A673 (cell line): Measurements from ENCODE around the gene CANX. TPM values are rescaled to one million over a fixed set of nuclear protein-coding genes. Genes with fewer than 3 reads are reported as not detected.

Source experiments
- BruUV-seq: library from RNA; stranded (reverse); fragments of 400-500 nt; replicated peaks from 2 replicates; lab custom pipeline; 2021; lab: Mats Ljungman, UMichigan
- CTCF ChIA-PET: fragments of 300-600 bp; sonication (Branson Sonifier 250); formaldehyde crosslinking; loops from one replicate; lab custom pipeline; 2022; ENCODE audit warnings: antibody characterized with exemption; lab: Charles Lee
- POLR2A ChIA-PET: fragments of 300-600 bp; sonication (Branson Sonifier 250); formaldehyde crosslinking; loops from one replicate; lab custom pipeline; 2022; ENCODE audit warnings: antibody characterized with exemption; ENCODE audit not compliant: low non-redundant PET; lab: Charles Lee
- DNase-seq: peaks from one replicate; pipeline ENCODE4 v3.0.0-alpha.2; 2015; ENCODE audit warnings: low spot score
- H3K27ac ChIP-seq: fragments of 200-600 bp; sonication (generic); 2 replicates; pipeline ENCODE4 v1.5.1; 2016; ENCODE audit warnings: mixed run types, low read depth, mild to moderate bottlenecking, mixed read lengths, antibody characterized with exemption, low read length; ENCODE audit not compliant: poor library complexity, severe bottlenecking
- H3K27me3 ChIP-seq: fragments of 200-600 bp; sonication (generic); replicated peaks from 2 replicates; pipeline ENCODE4 v1.6.1; 2017; ENCODE audit warnings: mixed run types, low read depth, mild to moderate bottlenecking, mixed read lengths, antibody characterized with exemption, low read length; ENCODE audit not compliant: insufficient read depth, poor library complexity
- H3K36me3 ChIP-seq: fragments of 200-600 bp; sonication (generic); 2 replicates; pipeline ENCODE4 v1.6.1; 2016; ENCODE audit warnings: mixed run types, mild to moderate bottlenecking, mixed read lengths, antibody characterized with exemption, low read length; ENCODE audit not compliant: insufficient read depth, poor library complexity, severe bottlenecking
- H3K4me1 ChIP-seq: fragments of 200-600 bp; sonication (generic); 2 replicates; pipeline ENCODE4 v1.6.1; 2017; ENCODE audit warnings: mixed run types, mild to moderate bottlenecking, mixed read lengths, antibody characterized with exemption, low read length; ENCODE audit not compliant: insufficient read depth, poor library complexity, severe bottlenecking
- H3K4me3 ChIP-seq: fragments of 200-600 bp; sonication (generic); 2 replicates; pipeline ENCODE4 v1.5.1; 2016; ENCODE audit warnings: low read depth, mixed run types, mild to moderate bottlenecking, mixed read lengths, low read length; ENCODE audit not compliant: poor library complexity, severe bottlenecking
- H3K9me3 ChIP-seq: fragments of 200-600 bp; sonication (generic); 2 replicates; pipeline ENCODE4 v1.6.1; 2016; ENCODE audit warnings: mixed run types, low read depth, mild to moderate bottlenecking, mixed read lengths, antibody characterized with exemption, low read length; ENCODE audit not compliant: poor library complexity, severe bottlenecking
- CTCF ChIP-seq: fragments of 300-800, 200-600 bp; sonication (generic); conservative IDR thresholded peaks from 2 replicates; pipeline ENCODE4 v1.5.1; 2017; ENCODE audit warnings: low read depth, mild to moderate bottlenecking, antibody characterized with exemption, low read length, moderate library complexity, mixed read lengths
- EZH2 ChIP-seq: fragments of 200-600 bp; sonication (generic); IDR thresholded peaks from 2 replicates; pipeline ENCODE4 v1.6.1; 2017; ENCODE audit warnings: borderline replicate concordance, low read depth, mild to moderate bottlenecking, mixed read lengths, antibody characterized with exemption, low read length; ENCODE audit not compliant: poor library complexity, severe bottlenecking
- intact Hi-C: fragments of 100-400 bp; cut with micrococcal nuclease; formaldehyde crosslinking; loops from one replicate; pipeline ENCODE4 v1.10.0; 2022; ENCODE audit not compliant: unreplicated experiment
- total RNA-seq: library from RNA; stranded (reverse); gene quantifications from 2 replicates; pipeline ENCODE4 v1.2.3, GENCODE V29; 2021

CANX gene
- total RNA-seq, 1 experiment from 2014 or later = 609 TPM

- H3K4me1 ChIP-seq = peaks cover 2% of the 10 kb centered on the region
- intact Hi-C loops = no loop called here
- DNase-seq = no peak
These were observed 28.3 kb downstream of the CANX start for GRCh38 chr5:179727106-179727505.

GRCh38 chr5:179729303-179729702 lies 30.5 kb downstream of the CANX start:
- POLR2A ChIA-PET = no interaction called here
- H3K27me3 ChIP-seq = no peaks in the 10 kb centered on the region
- no peak overlapping the region for H3K4me3 ChIP-seq
- DNase-seq = no peak
- CTCF ChIA-PET = no interaction called here
- H3K4me1 ChIP-seq = peaks cover 5% of the 10 kb centered on the region
- TF ChIP-seq CTCF (no peak), EZH2 (no peak)
- no TSS peak for BruUV-seq
- H3K9me3 ChIP-seq = no peaks in the 10 kb centered on the region
- H3K36me3 ChIP-seq = peaks cover 74% of the 10 kb centered on the region
- no peak overlapping the region for H3K27ac ChIP-seq
- intact Hi-C loops = no loop called here

More at GRCh38 chr5:179727106-179727505, 28.3 kb downstream of the CANX start:
- Histone ChIP-seq H3K27me3 (no peaks in the 10 kb centered on the region), H3K9me3 (no peaks in the 10 kb centered on the region), H3K27ac (no peak overlapping the region), H3K4me3 (no peak overlapping the region), H3K36me3 (peaks cover 96% of the 10 kb centered on the region)
- TF ChIP-seq CTCF (no peak), EZH2 (no peak)
- POLR2A ChIA-PET = no interaction called here
- CTCF ChIA-PET = interaction anchor here (0.6 kb wide), 1 partner anchor 16 kb away, joined by 3 read pairs; no protein-coding TSS in a partner anchor
- no TSS peak for BruUV-seq

DNA sequence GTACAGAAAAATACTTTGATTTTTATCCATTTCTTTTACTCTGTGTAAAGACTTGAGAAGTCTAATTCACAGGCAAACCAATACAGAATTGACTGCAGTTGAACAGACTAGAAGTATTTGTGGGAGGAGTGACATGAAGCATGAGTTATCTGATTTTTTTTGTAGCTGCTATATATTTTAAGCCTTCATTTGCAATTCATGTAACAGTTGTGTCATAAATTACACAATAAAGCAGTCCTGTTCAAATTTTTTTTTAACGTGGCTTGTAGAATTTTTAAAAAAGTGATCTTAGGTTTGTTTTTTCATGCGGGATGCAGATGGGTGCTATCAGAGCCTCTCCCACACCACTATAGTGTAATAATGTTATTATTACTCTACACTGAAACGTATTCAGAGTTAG lies 31.0 kb downstream of the CANX start:
- no TSS peak for BruUV-seq
- Histone ChIP-seq H3K27ac (no peak overlapping the region), H3K4me3 (no peak overlapping the region), H3K36me3 (peaks cover 69% of the 10 kb centered on the region), H3K9me3 (no peaks in the 10 kb centered on the region), H3K27me3 (no peaks in the 10 kb centered on the region), H3K4me1 (peaks cover 10% of the 10 kb centered on the region)
- no peak for DNase-seq
- intact Hi-C loops = no loop called here
- ChIA-PET CTCF (no interaction called here), POLR2A (no interaction called here)
- TF ChIP-seq EZH2 (no peak), CTCF (no peak)
